ENCODE data around the gene THSD7B.

The THSD7B gene

DNA sequence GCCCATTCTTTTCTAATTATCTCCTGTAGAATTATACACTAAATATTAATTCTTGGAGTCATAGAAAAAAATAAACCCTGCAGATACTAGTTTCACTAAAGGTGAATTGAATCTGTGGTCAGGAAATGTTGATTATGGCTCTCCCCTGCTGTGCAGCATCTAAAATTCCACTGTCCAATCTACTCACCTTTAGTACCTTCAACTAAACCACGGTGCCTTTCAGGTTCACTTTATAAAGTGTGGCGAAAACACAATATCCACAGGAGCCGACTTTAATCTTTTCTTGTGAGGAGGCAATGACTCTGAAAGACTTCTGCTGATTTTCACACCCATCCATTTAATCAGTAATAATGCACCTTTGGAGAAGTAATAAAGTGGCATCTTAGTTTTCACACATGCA is 402.3 kb downstream of the THSD7B start:
- CTCF ChIA-PET, result no interaction called here
- POLR2A ChIA-PET (ENCODE audit: low non-redundant PET), result no interaction called here

GRCh38 chr2:137168552-137168951 is 403.2 kb downstream of the THSD7B start:
- POLR2A ChIA-PET (ENCODE audit: low non-redundant PET), result no interaction called here
- peak; percentile 62 for DNase-seq (ENCODE audit: low spot score)
- TF ChIP-seq, protein P1, sequence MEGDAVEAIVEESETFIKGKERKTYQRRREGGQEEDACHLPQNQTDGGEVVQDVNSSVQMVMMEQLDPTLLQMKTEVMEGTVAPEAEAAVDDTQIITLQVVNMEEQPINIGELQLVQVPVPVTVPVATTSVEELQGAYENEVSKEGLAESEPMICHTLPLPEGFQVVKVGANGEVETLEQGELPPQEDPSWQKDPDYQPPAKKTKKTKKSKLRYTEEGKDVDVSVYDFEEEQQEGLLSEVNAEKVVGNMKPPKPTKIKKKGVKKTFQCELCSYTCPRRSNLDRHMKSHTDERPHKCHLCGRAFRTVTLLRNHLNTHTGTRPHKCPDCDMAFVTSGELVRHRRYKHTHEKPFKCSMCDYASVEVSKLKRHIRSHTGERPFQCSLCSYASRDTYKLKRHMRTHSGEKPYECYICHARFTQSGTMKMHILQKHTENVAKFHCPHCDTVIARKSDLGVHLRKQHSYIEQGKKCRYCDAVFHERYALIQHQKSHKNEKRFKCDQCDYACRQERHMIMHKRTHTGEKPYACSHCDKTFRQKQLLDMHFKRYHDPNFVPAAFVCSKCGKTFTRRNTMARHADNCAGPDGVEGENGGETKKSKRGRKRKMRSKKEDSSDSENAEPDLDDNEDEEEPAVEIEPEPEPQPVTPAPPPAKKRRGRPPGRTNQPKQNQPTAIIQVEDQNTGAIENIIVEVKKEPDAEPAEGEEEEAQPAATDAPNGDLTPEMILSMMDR (conservative IDR thresholded peaks at IDR 0.05; ENCODE audit: low read depth), result no peak
- CTCF ChIA-PET, result no interaction called here
- no peak overlapping the region for H3K27ac ChIP-seq

More for the DNA sequence above, 402.3 kb downstream of the THSD7B start:
- H3K27ac ChIP-seq, result no peak overlapping the region
- no peak for DNase-seq (ENCODE audit: low spot score)
- TF ChIP-seq, protein P1 (conservative IDR thresholded peaks at IDR 0.05; ENCODE audit: low read depth), result no peak

DNA sequence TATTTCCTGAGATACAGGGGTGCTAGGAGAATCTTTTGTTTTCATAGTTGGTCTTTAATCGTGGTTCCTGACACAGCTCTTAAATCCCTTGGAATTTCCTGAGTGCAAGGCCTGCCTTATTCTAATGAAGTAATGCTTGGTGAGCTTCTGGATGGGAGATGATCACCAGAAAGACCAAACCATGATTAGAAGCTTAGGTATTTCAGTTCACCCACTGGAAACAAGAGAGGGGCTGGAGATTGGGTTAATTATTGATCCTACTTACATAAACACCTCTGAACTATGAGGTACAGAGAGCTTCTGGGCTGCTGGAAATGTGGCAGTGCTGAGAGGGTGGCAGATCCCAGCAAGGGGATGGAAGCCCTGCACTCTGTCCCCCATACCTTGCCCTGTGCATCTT is 406.8 kb downstream of the THSD7B start:
- no peak for DNase-seq (ENCODE audit: low spot score)
- H3K27ac ChIP-seq, result no peak overlapping the region
- ChIA-PET POLR2A (ENCODE audit: low non-redundant PET) (no interaction called here), CTCF (no interaction called here)
- TF ChIP-seq, protein P1 (conservative IDR thresholded peaks at IDR 0.05; ENCODE audit: low read depth), result no peak

DNA sequence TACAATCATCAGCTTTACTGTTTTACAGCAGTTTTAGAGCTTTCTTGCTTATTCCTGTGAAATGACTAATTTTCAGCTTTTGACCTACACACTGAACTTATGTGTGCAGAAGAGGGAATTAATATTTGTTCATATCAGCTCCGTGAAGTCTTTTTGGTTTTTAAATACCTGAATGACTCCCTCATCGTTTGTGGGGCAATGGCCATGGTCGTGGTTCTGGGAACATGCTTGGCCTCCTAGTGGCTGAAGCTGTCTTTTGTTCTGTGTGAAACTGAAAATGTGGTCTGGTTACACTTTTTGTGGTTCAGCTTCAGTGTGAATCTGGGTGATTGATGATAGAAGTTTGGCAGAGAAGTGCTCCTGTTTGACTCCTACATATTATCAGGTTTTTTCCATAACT is 408.1 kb downstream of the THSD7B start:
- ChIA-PET POLR2A (ENCODE audit: low non-redundant PET) (no interaction called here), CTCF (interaction anchor here (0.8 kb wide), 1 partner anchor 20 kb away, joined by 3 read pairs; no protein-coding TSS in a partner anchor)
- DNase-seq (ENCODE audit: low spot score), result peak; percentile 13

GRCh38 chr2:137175246-137175645 is 409.9 kb downstream of the THSD7B start:
- CTCF ChIA-PET, result no interaction called here
- POLR2A ChIA-PET (ENCODE audit: low non-redundant PET), result no interaction called here
- TF ChIP-seq, protein P1 (conservative IDR thresholded peaks at IDR 0.05; ENCODE audit: low read depth), result no peak
- H3K27ac ChIP-seq, result no peak overlapping the region
- DNase-seq (ENCODE audit: low spot score), result no peak

More for the DNA sequence above, 408.1 kb downstream of the THSD7B start:
- H3K27ac ChIP-seq, result no peak overlapping the region
- TF ChIP-seq, protein P1 (conservative IDR thresholded peaks at IDR 0.05; ENCODE audit: low read depth), result no peak

- ChIA-PET POLR2A (ENCODE audit: low non-redundant PET) (no interaction called here), CTCF (no interaction called here)
- no peak overlapping the region for H3K27ac ChIP-seq
- peak; percentile 79 for DNase-seq (ENCODE audit: low spot score)
- TF ChIP-seq, protein P1 (conservative IDR thresholded peaks at IDR 0.05; ENCODE audit: low read depth), result no peak
Observed at GRCh38 chr2:137178951-137179377, 413.6 kb downstream of the THSD7B start.

- no peak overlapping the region for H3K27ac ChIP-seq
- ChIA-PET POLR2A (ENCODE audit: low non-redundant PET) (no interaction called here), CTCF (interaction anchor here (0.6 kb wide), 1 partner anchor 454 kb away, joined by 8 read pairs; no protein-coding TSS in a partner anchor)
- TF ChIP-seq, protein P1 (conservative IDR thresholded peaks at IDR 0.05; ENCODE audit: low read depth), result no peak
- DNase-seq (ENCODE audit: low spot score), result peak; percentile 67
Observed at GRCh38 chr2:137179542-137179941, 414.2 kb downstream of the THSD7B start.

All from RWPE1 (cell line).